ENCODE data around the gene FNDC1. TPM values are rescaled to one million over a fixed set of nuclear protein-coding genes. Genes with fewer than 3 reads are reported as not detected.
"Not testable (repeated sequence)": the region's sequence is repeated elsewhere in the genome, so short reads cannot be mapped to it uniquely, and the experiment has no call there.

Gene FNDC1
- 5.4 TPM for polyA plus RNA-seq (2013, experiment 1 of 2; ENCODE audit: insufficient read length)
- polyA plus RNA-seq (2013, experiment 2 of 2; ENCODE audit: insufficient read length): 8.7 TPM

GRCh38 chr6:159169193-159169555, at the start of gene FNDC1:
FNDC1 (plus strand) TSS chr6:159169400; CDS start chr6:159169597, 197 bp downstream.
- DNase-seq: peak; percentile 32

GRCh38 chr6:159119791-159120190, 49.4 kb upstream of the FNDC1 start:
- no peak for DNase-seq

GRCh38 chr6:159121486-159121885, 47.7 kb upstream of the FNDC1 start:
- no peak for DNase-seq

- no peak for DNase-seq
Observed at GRCh38 chr6:159122453-159122852, 46.7 kb upstream of the FNDC1 start.

- not testable (repeated sequence) for DNase-seq
Observed at GRCh38 chr6:159123831-159124230, 45.4 kb upstream of the FNDC1 start.

- no peak for DNase-seq
Observed at GRCh38 chr6:159125014-159125609, 44.1 kb upstream of the FNDC1 start.

GRCh38 chr6:159125951-159126352, 43.2 kb upstream of the FNDC1 start:
- no peak for DNase-seq

- DNase-seq: no peak
Observed at GRCh38 chr6:159126590-159126989, 42.6 kb upstream of the FNDC1 start.

- DNase-seq: no peak
Observed at GRCh38 chr6:159127701-159128100, 41.5 kb upstream of the FNDC1 start.

- no peak for DNase-seq
Observed at GRCh38 chr6:159128978-159129377, 40.2 kb upstream of the FNDC1 start.

- DNase-seq: no peak
Observed at GRCh38 chr6:159130846-159131245, 38.4 kb upstream of the FNDC1 start.

GRCh38 chr6:159131709-159132108, 37.5 kb upstream of the FNDC1 start:
- DNase-seq: no peak

GRCh38 chr6:159132664-159133063, 36.5 kb upstream of the FNDC1 start:
- DNase-seq: no peak

GRCh38 chr6:159134701-159135364, 34.4 kb upstream of the FNDC1 start:
- peak; percentile 58 for DNase-seq

- no peak for DNase-seq
Observed at GRCh38 chr6:159137676-159138075, 31.5 kb upstream of the FNDC1 start.

- DNase-seq: no peak
Observed at GRCh38 chr6:159142531-159142930, 26.7 kb upstream of the FNDC1 start.

- DNase-seq: no peak
Observed at GRCh38 chr6:159148641-159149040, 20.6 kb upstream of the FNDC1 start.

GRCh38 chr6:159149641-159150040, 19.6 kb upstream of the FNDC1 start:
- no peak for DNase-seq

- peak; percentile 61 for DNase-seq
Observed at GRCh38 chr6:159151266-159151855, 17.8 kb upstream of the FNDC1 start.

GRCh38 chr6:159152041-159152440, 17.2 kb upstream of the FNDC1 start:
- no peak for DNase-seq

- DNase-seq: no peak
Observed at GRCh38 chr6:159152782-159153181, 16.4 kb upstream of the FNDC1 start.

GRCh38 chr6:159155679-159156078, 13.5 kb upstream of the FNDC1 start:
- DNase-seq: no peak

GRCh38 chr6:159156089-159156488, 13.1 kb upstream of the FNDC1 start:
- no peak for DNase-seq

- DNase-seq: no peak
Observed at GRCh38 chr6:159157431-159157830, 11.8 kb upstream of the FNDC1 start.

Measured in fibroblast of skin of scalp (primary cell).